ENCODE measurements around the gene ALX3.

The ALX3 gene

DNA sequence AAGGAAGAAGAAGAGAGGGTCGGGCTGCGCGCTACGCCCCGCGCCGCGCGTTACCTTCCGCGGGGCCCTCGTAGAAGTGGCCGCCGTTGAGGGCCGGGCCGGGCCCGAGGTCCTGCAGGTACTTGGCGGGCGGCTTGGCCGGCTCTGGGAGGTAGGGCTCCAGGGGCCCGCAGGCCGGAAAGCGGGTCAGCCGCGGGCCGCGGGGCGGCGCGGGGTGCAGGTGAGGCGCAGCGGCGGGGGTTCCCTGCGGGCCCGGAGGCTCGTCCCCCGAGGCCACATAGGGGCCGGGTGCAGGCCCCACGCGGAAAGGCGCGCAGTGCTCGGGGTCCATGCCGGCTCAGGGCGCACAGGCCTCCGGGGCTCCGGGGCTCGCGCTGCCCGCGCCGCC lies 196 bp downstream of the ALX3 start:
- no peak for DNase-seq (ENCODE audit: low read depth)
- TF ChIP-seq, protein P1, sequence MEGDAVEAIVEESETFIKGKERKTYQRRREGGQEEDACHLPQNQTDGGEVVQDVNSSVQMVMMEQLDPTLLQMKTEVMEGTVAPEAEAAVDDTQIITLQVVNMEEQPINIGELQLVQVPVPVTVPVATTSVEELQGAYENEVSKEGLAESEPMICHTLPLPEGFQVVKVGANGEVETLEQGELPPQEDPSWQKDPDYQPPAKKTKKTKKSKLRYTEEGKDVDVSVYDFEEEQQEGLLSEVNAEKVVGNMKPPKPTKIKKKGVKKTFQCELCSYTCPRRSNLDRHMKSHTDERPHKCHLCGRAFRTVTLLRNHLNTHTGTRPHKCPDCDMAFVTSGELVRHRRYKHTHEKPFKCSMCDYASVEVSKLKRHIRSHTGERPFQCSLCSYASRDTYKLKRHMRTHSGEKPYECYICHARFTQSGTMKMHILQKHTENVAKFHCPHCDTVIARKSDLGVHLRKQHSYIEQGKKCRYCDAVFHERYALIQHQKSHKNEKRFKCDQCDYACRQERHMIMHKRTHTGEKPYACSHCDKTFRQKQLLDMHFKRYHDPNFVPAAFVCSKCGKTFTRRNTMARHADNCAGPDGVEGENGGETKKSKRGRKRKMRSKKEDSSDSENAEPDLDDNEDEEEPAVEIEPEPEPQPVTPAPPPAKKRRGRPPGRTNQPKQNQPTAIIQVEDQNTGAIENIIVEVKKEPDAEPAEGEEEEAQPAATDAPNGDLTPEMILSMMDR (conservative IDR thresholded peaks at IDR 0.05; ENCODE audit: low read depth, low read length): no peak
- H3K4me3 ChIP-seq (ENCODE audit: low read depth, low read length): no peak overlapping the region

DNA sequence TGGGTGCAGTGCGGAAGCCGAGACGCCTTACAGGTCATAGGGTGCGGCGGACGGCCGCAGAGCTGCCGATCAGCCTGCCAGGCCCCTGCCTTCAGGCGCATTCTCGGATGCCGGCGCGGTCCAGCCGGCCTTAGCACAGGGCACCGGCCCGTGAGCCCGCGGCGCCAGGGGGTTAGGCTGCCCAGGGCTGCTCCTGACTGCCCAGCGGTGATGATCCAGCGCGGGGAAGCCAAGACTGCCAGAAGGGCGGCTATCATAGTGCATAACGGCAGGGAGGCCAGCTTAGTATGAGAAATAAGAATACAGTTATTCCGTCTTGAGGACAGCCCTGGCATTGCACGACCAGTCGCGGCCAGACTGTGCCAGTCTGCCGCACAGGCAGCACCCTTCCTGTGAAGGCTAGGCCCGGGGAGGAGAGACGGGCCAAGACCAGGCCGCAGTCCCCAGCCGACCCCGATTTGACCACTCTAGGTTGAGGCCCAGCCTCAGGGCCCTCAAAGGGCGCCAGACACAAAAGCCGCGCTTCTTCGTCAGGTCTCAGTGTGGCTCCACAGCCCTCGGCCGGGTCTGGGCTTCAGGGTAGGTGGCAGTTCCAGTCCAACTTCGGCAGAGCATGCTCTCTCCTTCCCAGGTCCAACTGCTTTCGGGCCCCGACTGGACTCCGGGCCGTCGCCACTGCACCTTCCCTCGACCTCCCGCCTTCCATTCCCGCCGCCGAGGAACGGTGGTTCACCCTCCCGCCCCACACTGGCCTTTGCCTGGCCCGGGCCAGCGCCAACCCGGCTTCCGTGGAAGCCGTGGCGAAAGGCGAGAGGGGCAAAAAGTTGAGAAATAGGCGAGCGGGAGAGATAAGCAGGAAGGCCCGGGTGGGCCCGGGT lies 829 bp downstream of the ALX3 start:
- no peak for DNase-seq (ENCODE audit: low read depth)

DNA sequence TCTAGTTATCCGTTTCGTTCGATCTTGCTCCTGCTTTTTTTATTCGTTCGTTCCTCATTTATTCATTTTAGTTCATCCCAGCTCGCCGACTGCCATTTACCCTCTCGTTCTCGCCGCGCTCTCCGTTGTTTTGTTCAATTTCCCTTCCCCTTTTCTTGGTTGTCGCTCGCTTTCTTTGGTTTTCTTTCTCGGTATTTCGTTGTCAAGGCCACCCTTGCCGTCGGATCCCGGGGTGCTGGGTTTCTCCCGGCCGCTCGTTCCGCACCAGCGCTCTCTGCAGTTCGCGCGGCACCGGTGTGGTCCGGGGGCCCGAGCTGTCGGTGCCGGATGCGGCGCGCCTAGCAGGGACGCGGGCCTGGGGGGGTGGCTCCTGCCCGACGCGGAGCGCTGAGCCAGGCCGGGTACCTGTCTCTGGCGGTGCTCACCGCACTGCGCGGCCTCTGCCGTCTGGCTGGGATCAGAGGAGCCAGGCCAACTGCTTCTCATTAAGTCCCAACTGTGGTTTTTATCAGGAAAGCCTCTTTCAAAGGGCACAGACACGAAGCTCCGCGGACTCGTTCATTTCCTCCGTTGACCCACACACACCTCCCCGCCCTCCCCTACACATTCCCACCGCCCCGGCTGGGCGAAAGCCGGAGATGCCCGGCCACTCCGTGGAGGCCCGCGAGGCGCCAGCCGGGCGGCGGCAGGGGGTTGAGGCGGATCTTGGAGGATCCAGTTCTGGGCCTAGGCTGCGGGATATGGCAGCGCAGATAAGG lies 1.6 kb downstream of the ALX3 start:
- DNase-seq (ENCODE audit: low read depth): no peak
- H3K4me3 ChIP-seq (ENCODE audit: low read depth, low read length): no peak overlapping the region

More for the DNA sequence above, 829 bp downstream of the ALX3 start:
- no peak overlapping the region for H3K4me3 ChIP-seq (ENCODE audit: low read depth, low read length)
- TF ChIP-seq, protein P1 (conservative IDR thresholded peaks at IDR 0.05; ENCODE audit: low read depth, low read length): no peak

DNA sequence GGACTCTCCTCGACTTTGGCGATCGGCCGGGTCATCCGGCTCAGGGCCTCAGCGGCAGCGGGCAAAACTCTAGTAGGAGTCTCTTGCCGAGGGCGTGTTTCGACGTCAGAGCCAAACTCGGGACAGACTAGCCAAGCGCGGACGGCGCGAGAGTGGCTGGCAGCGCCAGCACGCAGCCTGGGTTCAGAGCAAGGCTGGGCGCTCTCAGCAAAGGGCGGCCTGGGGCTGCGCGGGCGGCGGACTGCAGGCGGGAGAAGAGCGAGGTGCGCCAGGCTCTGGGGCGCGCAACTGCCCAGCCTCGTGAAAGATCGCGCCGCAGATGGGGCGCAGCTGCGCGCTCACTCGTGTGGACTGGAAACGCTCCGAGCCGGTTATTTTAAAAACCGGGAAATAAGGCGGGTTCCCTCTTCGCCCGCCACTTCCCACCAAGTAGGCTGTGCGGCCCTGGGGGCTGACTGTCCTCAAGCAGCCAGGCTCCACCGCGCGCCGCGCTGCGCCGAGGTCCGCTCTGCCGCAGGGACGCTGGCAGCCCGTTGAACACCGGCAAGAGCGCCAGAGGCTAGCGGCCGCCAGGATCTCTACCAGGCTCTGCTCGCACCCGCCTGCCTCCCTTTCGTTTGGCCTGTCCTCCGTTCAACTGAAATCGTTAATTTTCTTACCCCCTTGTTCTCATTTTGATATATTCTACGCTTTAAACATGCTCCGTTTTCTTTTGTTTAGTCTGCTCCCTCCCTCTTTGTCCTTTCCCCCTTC lies 2.4 kb downstream of the ALX3 start:
- H3K4me3 ChIP-seq (ENCODE audit: low read depth, low read length): no peak overlapping the region
- TF ChIP-seq, protein P1 (conservative IDR thresholded peaks at IDR 0.05; ENCODE audit: low read depth, low read length): no peak
- no peak for DNase-seq (ENCODE audit: low read depth)

More for the DNA sequence above, 1.6 kb downstream of the ALX3 start:
- TF ChIP-seq, protein P1 (conservative IDR thresholded peaks at IDR 0.05; ENCODE audit: low read depth, low read length): no peak

DNA sequence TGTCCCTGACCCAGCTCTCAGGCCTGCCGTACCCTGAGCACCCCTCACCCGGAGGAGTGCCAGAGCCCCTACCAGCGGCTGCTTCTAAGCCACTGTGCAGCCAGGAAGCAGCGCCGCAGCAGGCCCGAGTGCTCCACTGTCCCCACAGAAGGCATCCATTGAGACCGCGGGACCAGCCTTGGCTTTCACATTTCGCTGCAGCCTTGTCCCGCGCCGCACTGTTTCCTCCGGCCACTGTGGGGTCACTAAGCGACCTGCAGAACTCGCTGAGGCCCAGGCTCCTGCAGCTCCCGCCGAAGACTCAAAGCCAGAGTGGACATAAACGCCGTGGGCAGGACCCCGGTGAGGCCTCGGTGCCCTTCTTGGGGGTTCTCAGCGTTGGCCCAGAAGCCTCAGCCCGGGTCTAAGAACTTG lies 3.0 kb downstream of the ALX3 start:
- H3K4me3 ChIP-seq (ENCODE audit: low read depth, low read length): no peak overlapping the region
- TF ChIP-seq, protein P1 (conservative IDR thresholded peaks at IDR 0.05; ENCODE audit: low read depth, low read length): no peak
- no peak for DNase-seq (ENCODE audit: low read depth)

DNA sequence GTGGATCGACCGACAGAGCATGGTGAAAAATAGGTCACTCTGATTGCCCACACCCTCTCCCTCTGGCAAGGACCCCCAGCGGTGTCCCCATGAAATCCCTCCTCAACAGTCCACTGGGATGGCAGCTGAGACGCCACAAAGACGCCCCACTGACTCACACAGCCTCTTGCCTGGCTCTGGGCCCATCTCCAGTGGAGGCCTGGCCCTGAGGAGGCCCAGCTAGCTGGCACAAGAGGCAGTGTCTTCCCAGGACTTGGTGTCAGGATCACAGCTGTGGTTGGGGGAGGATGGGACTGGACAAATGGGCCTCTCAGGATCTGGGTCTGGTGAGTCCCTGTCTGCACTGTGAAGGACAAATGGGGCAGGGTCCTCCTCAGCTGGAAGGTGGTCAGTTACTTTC lies 4.6 kb downstream of the ALX3 start:
- no peak for DNase-seq (ENCODE audit: low read depth)
- H3K4me3 ChIP-seq (ENCODE audit: low read depth, low read length): no peak overlapping the region
- TF ChIP-seq, protein P1 (conservative IDR thresholded peaks at IDR 0.05; ENCODE audit: low read depth, low read length): no peak
